Natural killer cell (primary cell): ENCODE measurements around the gene SNAPC4. TPM values are rescaled to one million over a fixed set of nuclear protein-coding genes. Genes with fewer than 3 reads are reported as not detected.
"Not testable (repeated sequence)": the region's sequence is repeated elsewhere in the genome, so short reads cannot be mapped to it uniquely, and the experiment has no call there.

Source experiments
- ATAC-seq, 3 donors: fragments of 150-1000 bp in 2 of 3; fragments of 200-7000 bp in 1 of 3; cut with Tn5 transposase; 1 replicate in 1 of 3; 2 replicates in 2 of 3; pipeline ENCODE4 v1.10.0; 2021; ENCODE audit warnings: mild to moderate bottlenecking in 2 of 3, moderate library complexity in 2 of 3
- DNase-seq, 2 donors: peaks; one replicate each; pipeline versions ENCODE4 v3.0.0 to v3.0.0-alpha.2; 2013 to 2021; ENCODE audit warnings: mixed read lengths in 1 of 2
- H3K27ac ChIP-seq: one replicate; pipeline ENCODE4 v1.5.1; 2013; ENCODE audit warnings: mild to moderate bottlenecking, low read length
- H3K27me3 ChIP-seq: one replicate; pipeline ENCODE4 v1.6.1; 2013; ENCODE audit warnings: low read length; ENCODE audit not compliant: control insufficient read depth, insufficient read depth
- H3K36me3 ChIP-seq: one replicate; pipeline ENCODE4 v1.6.1; 2013; ENCODE audit warnings: low read length; ENCODE audit not compliant: control insufficient read depth, insufficient read depth
- H3K4me1 ChIP-seq: one replicate; pipeline ENCODE4 v1.6.1; 2013; ENCODE audit warnings: low read length; ENCODE audit not compliant: control insufficient read depth, insufficient read depth
- H3K4me3 ChIP-seq: one replicate; pipeline ENCODE4 v1.5.1; 2013; ENCODE audit warnings: low read length
- H3K9me3 ChIP-seq: one replicate; pipeline ENCODE4 v1.6.1; 2013; ENCODE audit warnings: low read length; ENCODE audit not compliant: control insufficient read depth, insufficient read depth
- H3K27ac Mint-ChIP-seq, 2 donors: one replicate each; pipeline ENCODE4 v1.8.0; 2022; ENCODE audit warnings: mild to moderate bottlenecking in 2 of 2, mixed read lengths in 2 of 2, moderate library complexity in 1 of 2
- H3K27me3 Mint-ChIP-seq, 2 donors: one replicate each; pipeline ENCODE4 v1.8.0; 2022; ENCODE audit warnings: low read depth in 2 of 2, mixed read lengths in 2 of 2
- H3K36me3 Mint-ChIP-seq: one replicate; pipeline ENCODE4 v1.8.0; 2022; ENCODE audit warnings: mixed read lengths
- H3K4me1 Mint-ChIP-seq, 2 donors: one replicate each; pipeline ENCODE4 v1.8.0; 2022; ENCODE audit warnings: mixed read lengths in 2 of 2
- H3K4me3 Mint-ChIP-seq: one replicate; pipeline ENCODE4 v1.8.0; 2022; ENCODE audit warnings: mild to moderate bottlenecking, moderate library complexity, mixed read lengths
- H3K9me3 Mint-ChIP-seq, 2 donors: one replicate each; pipeline ENCODE4 v1.8.0; 2022; ENCODE audit warnings: mixed read lengths in 2 of 2
- CTCF ChIP-seq: fragments of 200-600 bp; IDR thresholded peaks from one replicate; pipeline ENCODE4 v1.8.0; 2022; ENCODE audit warnings: antibody characterized with exemption
- WGBS: methylation state at CpG from one replicate; pipeline ENCODE4 v1.1.7; 2013; ENCODE audit warnings: missing lambda C conversion rate; ENCODE audit not compliant: insufficient coverage; 5-methylcytosine and 5-hydroxymethylcytosine counted together
- intact Hi-C: fragments of 100-400 bp; cut with micrococcal nuclease; formaldehyde crosslinking; loops from one replicate; pipeline ENCODE4 v1.14.2; 2022
- total RNA-seq, 4 donors: library from RNA; stranded (reverse); fragments of 120-200 nt in 1 of 4; gene quantifications; one replicate each; pipeline versions ENCODE4 v1.2.3 to v1.2.4, GENCODE V29; 2013 to 2022

The SNAPC4 gene
- total RNA-seq, 3 donors from 2014 or later (not counting 1 experiment from before 2014, with no cell fraction given) = 9.0 to 11.3 (median 9.4) TPM

GRCh38 chr9:136409557-136410455, 9.8 kb upstream of the SNAPC4 start:
- H3K27ac ChIP-seq = peak overlapping the region; percentile 59
- ATAC-seq (peak; percentile 20 to 43 (median 22)), DNase-seq (peak in 1 of 2 donors; percentile 61)
- no peaks in the 10 kb centered on the region for H3K9me3 Mint-ChIP-seq
- intact Hi-C loops = loop anchor here (1.0 to 10.0 kb wide), 2 partner anchors 10 to 95 kb away; partner anchors contain the start of gene SNAPC4
- H3K4me3 ChIP-seq = peak overlapping the region; percentile 64
- H3K9me3 ChIP-seq = no peaks in the 10 kb centered on the region
- no peaks in the 10 kb centered on the region for H3K27me3 ChIP-seq
- H3K4me1 ChIP-seq = peaks cover 43% of the 10 kb centered on the region
- WGBS = 10% methylated on average over 71 of the region's 71 CpGs
- H3K4me3 Mint-ChIP-seq = peak overlapping the region; percentile 93
- H3K36me3 Mint-ChIP-seq = no peaks in the 10 kb centered on the region
- TF ChIP-seq CTCF = no peak
- H3K4me1 Mint-ChIP-seq = peaks cover 22 to 41% of the 10 kb centered on the region in 2 donors
- peak overlapping the region; percentile 88 to 92 for H3K27ac Mint-ChIP-seq
- peaks cover 37% of the 10 kb centered on the region for H3K36me3 ChIP-seq
- H3K27me3 Mint-ChIP-seq = no peaks in the 10 kb centered on the region

- Mint-ChIP-seq H3K27ac (no peak overlapping the region), H3K27me3 (no peaks in the 10 kb centered on the region), H3K36me3 (no peaks in the 10 kb centered on the region), H3K9me3 (no peaks in the 10 kb centered on the region), H3K4me3 (peak overlapping the region; percentile 42), H3K4me1 (peaks cover 31 to 42% of the 10 kb centered on the region in 2 donors)
- Histone ChIP-seq H3K27me3 (no peaks in the 10 kb centered on the region), H3K4me1 (peaks cover 61% of the 10 kb centered on the region), H3K27ac (no peak overlapping the region), H3K36me3 (peaks cover 20% of the 10 kb centered on the region), H3K4me3 (no peak overlapping the region), H3K9me3 (no peaks in the 10 kb centered on the region)
- ATAC-seq (no peak), DNase-seq (no peak)
- 84% methylated on average over 7 of the region's 7 CpGs for whole genome bisulfite sequencing
- intact Hi-C loops = loop anchor here (10.0 kb wide), 1 partner anchor 93 kb away; no protein-coding TSS in a partner anchor
- no peak for TF ChIP-seq CTCF
Measured at GRCh38 chr9:136407911-136408310, 7.9 kb upstream of the SNAPC4 start.

- not testable (repeated sequence) for H3K27ac Mint-ChIP-seq, H3K9me3 ChIP-seq, ATAC-seq, H3K27me3 Mint-ChIP-seq, DNase-seq, H3K9me3 Mint-ChIP-seq, H3K4me3 ChIP-seq, H3K36me3 Mint-ChIP-seq, H3K27me3 ChIP-seq, H3K27ac ChIP-seq
- Mint-ChIP-seq H3K4me3 (peak overlapping the region; percentile 25), H3K4me1 (peaks cover 31 to 42% of the 10 kb centered on the region in 2 donors)
- peaks cover 22% of the 10 kb centered on the region for H3K36me3 ChIP-seq
- WGBS = 98% methylated on average over 26 of the region's 28 CpGs
- intact Hi-C loops = loop anchor here (10.0 kb wide), 1 partner anchor 92 kb away; no protein-coding TSS in a partner anchor
- peaks cover 67% of the 10 kb centered on the region for H3K4me1 ChIP-seq
Measured at GRCh38 chr9:136407061-136407460, 7.1 kb upstream of the SNAPC4 start.

DNA sequence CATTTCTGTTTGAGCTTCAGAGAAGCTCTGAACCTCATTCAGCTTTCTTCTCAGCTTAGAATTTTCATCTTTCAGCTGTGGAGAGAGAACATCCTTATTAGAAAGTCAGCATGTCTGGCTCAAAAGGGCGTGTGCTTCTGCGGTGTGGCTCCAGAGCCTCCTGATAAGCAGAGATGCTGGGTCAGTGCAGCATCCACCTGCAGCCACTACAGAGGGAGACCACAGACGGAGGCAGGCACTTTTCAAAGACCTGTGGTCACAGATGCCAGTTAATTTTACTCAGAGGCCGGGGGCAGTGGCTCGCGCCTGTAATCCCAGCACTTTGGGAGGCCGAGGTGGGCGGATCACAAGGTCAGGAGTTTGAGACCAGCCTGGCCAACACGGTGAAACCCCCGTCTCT, 5.9 kb upstream of the SNAPC4 start:
- Histone ChIP-seq H3K36me3 (peaks cover 23% of the 10 kb centered on the region), H3K4me1 (peaks cover 57% of the 10 kb centered on the region)
- not testable (repeated sequence) for H3K36me3 Mint-ChIP-seq, H3K27me3 ChIP-seq, H3K27ac Mint-ChIP-seq, H3K4me3 ChIP-seq, H3K9me3 Mint-ChIP-seq, H3K9me3 ChIP-seq, DNase-seq, ATAC-seq, H3K27me3 Mint-ChIP-seq, H3K27ac ChIP-seq, H3K4me3 Mint-ChIP-seq
- 87% methylated on average over 10 of the region's 10 CpGs for WGBS
- H3K4me1 Mint-ChIP-seq = peaks cover 23 to 37% of the 10 kb centered on the region in 2 donors
- intact Hi-C loops = loop anchor here (10.0 kb wide), 1 partner anchor 91 kb away; no protein-coding TSS in a partner anchor
